Uterus (tissue), 4 donors: Measurements from ENCODE around the gene QSOX2. TPM values are rescaled to one million over a fixed set of nuclear protein-coding genes. Genes with fewer than 3 reads are reported as not detected.

Source experiments
- DNase-seq, 2 donors: peaks; one replicate each; pipeline ENCODE4 v3.0.0-alpha.2; 2019 to 2020
- H3K27ac ChIP-seq, 2 donors: fragments of 200-600 bp; sonication (generic); 1 replicate in 1 of 2; 2 replicates in 1 of 2; pipeline ENCODE4 v1.5.1; 2016 to 2018
- H3K27me3 ChIP-seq, 2 donors: fragments of 200-600 bp; sonication (generic); one replicate each; pipeline ENCODE4 v1.5.1; 2018 to 2019; ENCODE audit warnings: control low read depth in 1 of 2
- H3K36me3 ChIP-seq, 2 donors: fragments of 200-600 bp; sonication (generic); one replicate each; pipeline ENCODE4 v1.5.1; 2019; ENCODE audit warnings: control low read depth in 1 of 2
- H3K4me1 ChIP-seq, 2 donors: fragments of 200-600 bp; sonication (generic); one replicate each; pipeline ENCODE4 v1.5.1; 2018 to 2019; ENCODE audit warnings: control low read depth in 1 of 2
- H3K4me3 ChIP-seq, 2 donors: fragments of 200-600 bp; sonication (generic); 1 replicate in 1 of 2; 2 replicates in 1 of 2; pipeline ENCODE4 v1.5.1; 2018 to 2019; ENCODE audit warnings: mild to moderate bottlenecking in 1 of 2
- H3K9me3 ChIP-seq, 2 donors: fragments of 200-600 bp; sonication (generic); one replicate each; pipeline ENCODE4 v1.5.1; 2019; ENCODE audit warnings: control low read depth in 1 of 2
- POLR2A ChIP-seq, 2 donors: fragments of 450-650 bp; IDR thresholded peaks; one replicate each; pipeline ENCODE4 v1.6.1; 2016; ENCODE audit warnings: antibody characterized with exemption in 2 of 2, mild to moderate bottlenecking in 1 of 2, moderate library complexity in 1 of 2
- intact Hi-C: fragments of 100-400 bp; cut with DNase I; formaldehyde crosslinking; loops from one replicate; pipeline ENCODE4 v1.15.1; 2023; ENCODE audit warnings: low total_unique reads
- total RNA-seq, 4 donors: library from RNA; depleted of rRNA in 3 of 4; stranded (reverse); fragments of >200 nt in 3 of 4; gene quantifications; one replicate each; pipeline versions ENCODE4 v1.1.0 to v1.2.4, GENCODE V29; 2014 to 2023
- TF ChIP-seq, protein P1 (sequence below), 4 experiments: fragments of 200-600 bp in 2 of 4; fragments of 450-650 bp in 2 of 4; sonication (generic) in 2 of 4; IDR thresholded peaks; one replicate each; pipeline ENCODE4 v1.5.1; 2016 to 2019; ENCODE audit warnings: antibody characterized with exemption in 4 of 4, mild to moderate bottlenecking in 2 of 4, moderate library complexity in 1 of 4
- donor health status: DM: yes; HTN: yes; CAD: no.

Gene QSOX2
- total RNA-seq, 4 donors from 2014 or later: 5.6 to 13.1 (median 9.2) TPM

DNA sequence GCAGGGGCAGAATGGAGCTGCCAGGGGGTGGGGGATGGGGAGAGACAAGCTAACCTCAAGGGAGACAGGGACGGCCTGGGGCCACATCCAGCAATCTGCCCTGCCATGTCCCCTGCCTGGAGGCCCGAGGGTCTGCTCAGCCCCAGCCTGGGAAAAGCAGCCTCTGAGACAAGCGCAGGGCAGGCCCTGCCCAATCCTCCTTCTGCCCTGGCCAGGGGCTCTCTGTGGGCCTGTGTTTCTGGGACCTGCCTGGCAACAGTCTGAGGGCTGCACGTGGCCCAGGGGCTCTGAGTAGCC is 13.9 kb upstream of the QSOX2 start:
- no peak for DNase-seq
- Histone ChIP-seq H3K9me3 (no peaks in the 10 kb centered on the region), H3K4me1 (no peaks in the 10 kb centered on the region), H3K36me3 (no peaks in the 10 kb centered on the region), H3K27me3 (no peaks in the 10 kb centered on the region), H3K4me3 (no peak overlapping the region), H3K27ac (no peak overlapping the region)
- TF ChIP-seq POLR2A (IDR thresholded peaks at IDR 0.05): no peak
- TF ChIP-seq, protein P1, sequence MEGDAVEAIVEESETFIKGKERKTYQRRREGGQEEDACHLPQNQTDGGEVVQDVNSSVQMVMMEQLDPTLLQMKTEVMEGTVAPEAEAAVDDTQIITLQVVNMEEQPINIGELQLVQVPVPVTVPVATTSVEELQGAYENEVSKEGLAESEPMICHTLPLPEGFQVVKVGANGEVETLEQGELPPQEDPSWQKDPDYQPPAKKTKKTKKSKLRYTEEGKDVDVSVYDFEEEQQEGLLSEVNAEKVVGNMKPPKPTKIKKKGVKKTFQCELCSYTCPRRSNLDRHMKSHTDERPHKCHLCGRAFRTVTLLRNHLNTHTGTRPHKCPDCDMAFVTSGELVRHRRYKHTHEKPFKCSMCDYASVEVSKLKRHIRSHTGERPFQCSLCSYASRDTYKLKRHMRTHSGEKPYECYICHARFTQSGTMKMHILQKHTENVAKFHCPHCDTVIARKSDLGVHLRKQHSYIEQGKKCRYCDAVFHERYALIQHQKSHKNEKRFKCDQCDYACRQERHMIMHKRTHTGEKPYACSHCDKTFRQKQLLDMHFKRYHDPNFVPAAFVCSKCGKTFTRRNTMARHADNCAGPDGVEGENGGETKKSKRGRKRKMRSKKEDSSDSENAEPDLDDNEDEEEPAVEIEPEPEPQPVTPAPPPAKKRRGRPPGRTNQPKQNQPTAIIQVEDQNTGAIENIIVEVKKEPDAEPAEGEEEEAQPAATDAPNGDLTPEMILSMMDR (IDR thresholded peaks at IDR 0.05): no peak
- intact Hi-C loops: no loop called here

DNA sequence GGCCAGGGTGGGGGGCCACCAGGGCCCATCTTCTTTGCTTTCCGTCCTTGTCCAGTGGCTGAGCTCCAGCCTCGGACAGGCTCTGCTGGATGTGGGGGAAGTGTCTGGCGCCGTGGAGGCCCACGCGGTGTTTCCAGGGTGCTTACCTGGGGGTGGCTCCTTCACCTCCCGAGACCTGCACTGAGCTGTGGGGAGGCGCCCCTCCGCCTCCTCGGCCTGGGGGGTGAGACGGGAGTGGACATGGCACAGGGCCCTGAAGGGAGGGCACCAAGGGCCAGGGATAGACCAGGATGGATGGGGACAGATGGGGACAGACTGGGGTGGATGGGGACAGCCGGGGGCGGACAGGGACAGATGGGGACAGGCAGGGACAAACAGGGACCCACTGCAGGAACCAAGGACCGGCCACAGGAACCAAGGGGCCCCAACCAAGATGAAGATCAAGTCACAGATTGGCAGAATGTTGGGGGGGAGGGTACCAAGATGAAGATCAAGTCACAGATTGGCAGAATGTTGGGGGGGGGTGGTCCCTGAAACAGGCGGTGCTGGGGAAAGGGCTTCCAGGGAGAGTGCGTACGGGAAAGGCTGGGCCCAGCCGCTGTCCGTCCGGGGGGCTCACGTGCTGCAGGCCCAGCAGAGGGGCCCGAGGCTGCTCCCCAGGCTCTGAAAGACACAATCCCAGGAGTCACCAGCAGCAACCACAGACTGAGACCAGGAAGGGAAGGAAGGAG is 13.3 kb upstream of the QSOX2 start:
- Histone ChIP-seq H3K36me3 (no peaks in the 10 kb centered on the region), H3K27ac (no peak overlapping the region), H3K9me3 (no peaks in the 10 kb centered on the region), H3K4me1 (no peaks in the 10 kb centered on the region), H3K27me3 (no peaks in the 10 kb centered on the region), H3K4me3 (no peak overlapping the region)
- TF ChIP-seq POLR2A (IDR thresholded peaks at IDR 0.05): no peak
- DNase-seq: no peak
- intact Hi-C loops: no loop called here

DNA sequence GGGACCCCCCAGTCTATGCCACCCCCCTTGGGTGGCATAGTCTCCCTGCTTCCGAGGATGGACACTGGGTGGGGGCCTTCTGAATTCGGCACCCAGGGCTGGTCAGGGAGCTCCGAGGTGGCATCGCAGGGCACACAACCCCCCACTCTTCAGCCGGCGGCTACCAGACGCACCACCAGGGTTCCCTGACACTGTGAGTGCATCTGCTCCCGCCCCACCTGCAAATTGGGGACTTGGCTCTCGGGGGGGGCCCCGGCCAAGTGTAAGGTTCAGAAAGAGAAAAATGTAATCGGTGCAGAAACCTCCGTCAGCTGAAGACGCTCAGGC is 12.7 kb upstream of the QSOX2 start:
- TF ChIP-seq, protein P1 (IDR thresholded peaks at IDR 0.05): no peak
- TF ChIP-seq POLR2A (IDR thresholded peaks at IDR 0.05): no peak

DNA sequence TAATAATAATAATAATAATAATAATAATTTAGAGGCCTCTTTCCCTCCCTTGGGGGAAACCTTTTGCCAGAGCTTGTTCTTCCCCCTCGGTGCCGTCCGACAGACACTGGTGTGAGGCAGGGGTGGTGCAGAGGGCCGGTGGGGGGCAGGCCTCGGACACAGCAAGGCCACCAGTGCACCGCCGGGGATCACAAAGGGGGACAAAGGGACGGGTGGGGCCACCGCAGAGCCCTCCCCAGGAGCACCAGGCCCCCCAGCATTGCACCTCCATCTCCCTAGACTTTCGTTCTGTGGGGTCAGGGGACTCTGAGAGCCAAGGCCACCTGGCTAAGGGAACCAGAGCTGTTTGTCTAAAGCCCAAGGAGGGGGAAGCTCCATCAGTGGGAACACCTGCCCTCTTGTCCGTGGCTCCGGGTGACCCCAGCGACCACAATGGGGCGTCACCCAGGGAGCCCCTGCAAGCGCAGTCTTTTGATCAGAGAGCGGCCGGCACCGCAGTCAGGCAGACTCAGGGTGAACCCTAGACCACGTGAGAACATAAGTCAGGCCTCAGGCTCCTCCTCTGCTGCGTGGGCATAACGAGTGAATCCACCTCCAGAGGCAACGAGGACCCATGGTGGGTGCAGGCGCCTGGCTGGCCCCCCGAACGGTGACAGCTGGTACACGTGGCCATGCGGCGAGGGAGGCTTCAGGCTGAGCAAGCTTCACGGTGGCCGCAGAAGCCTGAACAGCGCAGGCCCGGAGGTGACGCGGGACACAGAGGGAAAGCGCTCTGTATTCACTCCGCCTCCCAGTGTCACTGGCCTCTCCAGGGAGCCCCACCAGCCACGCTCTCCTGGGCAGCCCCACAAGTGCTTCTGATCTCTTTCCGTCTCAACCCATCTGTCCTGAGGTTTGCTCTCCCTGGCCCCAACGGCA is 12.0 kb upstream of the QSOX2 start:
- DNase-seq: no peak
- no peak overlapping the region for H3K4me3 ChIP-seq
- H3K36me3 ChIP-seq: no peaks in the 10 kb centered on the region
- H3K27ac ChIP-seq: no peak overlapping the region
- intact Hi-C loops: no loop called here
- no peaks in the 10 kb centered on the region for H3K9me3 ChIP-seq
- H3K27me3 ChIP-seq: no peaks in the 10 kb centered on the region
- TF ChIP-seq POLR2A (IDR thresholded peaks at IDR 0.05): no peak
- H3K4me1 ChIP-seq: no peaks in the 10 kb centered on the region

More for the DNA sequence above, 12.7 kb upstream of the QSOX2 start:
- Histone ChIP-seq H3K36me3 (no peaks in the 10 kb centered on the region), H3K27ac (no peak overlapping the region), H3K27me3 (no peaks in the 10 kb centered on the region), H3K4me3 (no peak overlapping the region), H3K4me1 (no peaks in the 10 kb centered on the region), H3K9me3 (no peaks in the 10 kb centered on the region)
- DNase-seq: no peak
- intact Hi-C loops: no loop called here

DNA sequence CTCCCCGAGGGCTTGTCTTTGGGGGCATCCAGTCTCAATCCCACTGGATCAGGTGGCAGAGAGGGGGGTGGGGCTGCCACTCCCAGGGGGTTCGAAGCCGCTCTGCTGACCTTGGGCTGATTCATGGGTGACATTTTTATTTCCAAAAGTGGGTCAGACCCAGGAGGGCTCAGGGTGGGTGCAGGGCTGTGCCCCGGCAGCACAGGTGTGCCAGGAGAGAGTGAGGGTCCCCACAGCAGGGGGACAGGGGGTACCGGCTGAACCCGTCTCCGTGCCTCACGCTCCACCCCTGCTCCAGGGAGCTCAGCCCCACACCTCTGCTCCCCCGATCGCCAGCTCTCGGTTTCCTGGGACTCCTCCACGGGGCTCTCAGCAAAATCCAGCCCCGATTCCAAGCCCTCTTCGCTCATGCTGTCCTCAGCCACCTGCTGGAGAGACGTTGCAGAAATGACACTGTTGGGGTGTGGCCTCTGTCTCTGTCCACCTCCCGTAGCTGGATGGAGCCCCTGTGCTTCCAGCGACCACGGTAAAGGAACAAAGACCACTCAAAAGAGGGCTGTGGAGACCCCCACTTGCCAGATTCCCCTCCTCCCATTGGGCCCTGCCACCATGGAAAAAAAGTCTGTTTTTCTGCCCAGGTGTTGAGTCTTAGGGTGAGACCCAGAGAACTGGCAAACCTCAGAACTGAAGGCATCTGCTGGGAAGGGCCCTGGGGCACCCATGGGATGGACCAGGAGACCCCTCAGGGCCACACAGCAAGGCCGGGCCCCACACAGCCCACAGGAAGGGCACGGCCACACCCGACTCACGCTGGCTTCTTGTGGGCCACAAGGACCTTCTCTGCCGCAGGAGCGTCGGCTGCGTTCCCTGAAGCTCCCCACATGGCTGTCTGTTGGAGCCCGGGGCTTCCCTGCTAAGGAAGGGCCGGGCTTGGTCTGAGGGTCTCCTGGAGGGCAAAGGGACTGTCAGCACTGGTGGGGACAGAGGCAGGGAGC is 10.6 kb upstream of the QSOX2 start:
- Histone ChIP-seq H3K27me3 (no peaks in the 10 kb centered on the region), H3K9me3 (no peaks in the 10 kb centered on the region), H3K4me1 (no peaks in the 10 kb centered on the region), H3K36me3 (no peaks in the 10 kb centered on the region), H3K27ac (no peak overlapping the region), H3K4me3 (no peak overlapping the region)
- intact Hi-C loops: no loop called here
- TF ChIP-seq POLR2A (IDR thresholded peaks at IDR 0.05): no peak
- TF ChIP-seq, protein P1 (IDR thresholded peaks at IDR 0.05): no peak
- no peak for DNase-seq
